Fibroblast of lung (primary cell): ENCODE data around the gene NF2.
"Not testable (repeated sequence)": the region's sequence is repeated elsewhere in the genome, so short reads cannot be mapped to it uniquely, and the experiment has no call there.

Source experiments
- EZH2 ChIP-seq: IDR thresholded peaks from 2 replicates; pipeline ENCODE4 v1.5.1; 2012; ENCODE audit warnings: low read length, control low read depth, mild to moderate bottlenecking; ENCODE audit errors: missing control alignments
- TF ChIP-seq, protein P1 (sequence below), 2 donors: IDR thresholded peaks in 1 of 2; conservative IDR thresholded peaks in 1 of 2; 1 replicate in 1 of 2; 2 replicates in 1 of 2; pipeline ENCODE4 v1.5.1; 2011 to 2012; ENCODE audit warnings: low read length in 2 of 2, control low read depth in 1 of 2, inconsistent platforms in 1 of 2, low read depth in 1 of 2, mild to moderate bottlenecking in 1 of 2

DNA sequence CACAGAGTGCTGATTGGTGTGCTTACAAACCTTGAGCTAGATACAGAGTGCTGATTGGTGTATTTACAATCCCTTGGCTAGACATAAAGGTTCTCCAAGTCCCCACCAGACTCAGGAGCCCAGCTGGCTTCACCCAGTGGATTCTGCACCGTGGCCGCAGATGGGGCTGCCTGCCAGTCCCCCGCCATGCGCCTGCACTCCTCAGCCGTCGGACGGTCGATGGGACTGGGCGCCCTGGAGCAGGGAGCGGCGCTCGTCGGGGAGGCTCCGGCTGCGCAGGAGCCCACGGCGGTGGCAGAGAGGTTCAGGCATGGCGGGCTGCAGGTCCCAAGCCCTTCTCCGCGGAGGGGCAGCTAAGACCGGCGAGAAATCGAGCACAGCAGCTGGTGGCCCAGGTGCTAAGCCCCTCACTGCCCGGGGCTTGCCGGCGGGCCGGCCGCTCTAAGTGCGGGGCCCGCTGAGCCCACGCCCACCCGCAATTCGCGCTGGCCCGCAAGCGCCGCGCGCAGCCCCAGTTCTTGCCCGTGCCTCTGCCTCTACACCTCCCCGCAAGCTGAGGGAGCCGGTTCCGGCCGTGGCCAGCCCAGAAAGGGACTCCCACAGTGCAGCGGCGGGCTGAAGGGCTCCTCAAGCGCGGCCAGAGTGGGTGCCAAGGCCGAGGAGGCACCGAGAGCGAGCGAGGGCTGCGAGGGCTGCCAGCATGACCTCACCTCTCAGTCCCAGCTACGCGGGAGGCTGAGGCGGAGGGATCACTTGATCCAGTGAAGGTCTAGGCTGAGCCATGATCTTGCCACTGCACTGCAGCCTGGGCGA, 5.4 kb upstream of the NF2 start:
- TF ChIP-seq, protein P1, sequence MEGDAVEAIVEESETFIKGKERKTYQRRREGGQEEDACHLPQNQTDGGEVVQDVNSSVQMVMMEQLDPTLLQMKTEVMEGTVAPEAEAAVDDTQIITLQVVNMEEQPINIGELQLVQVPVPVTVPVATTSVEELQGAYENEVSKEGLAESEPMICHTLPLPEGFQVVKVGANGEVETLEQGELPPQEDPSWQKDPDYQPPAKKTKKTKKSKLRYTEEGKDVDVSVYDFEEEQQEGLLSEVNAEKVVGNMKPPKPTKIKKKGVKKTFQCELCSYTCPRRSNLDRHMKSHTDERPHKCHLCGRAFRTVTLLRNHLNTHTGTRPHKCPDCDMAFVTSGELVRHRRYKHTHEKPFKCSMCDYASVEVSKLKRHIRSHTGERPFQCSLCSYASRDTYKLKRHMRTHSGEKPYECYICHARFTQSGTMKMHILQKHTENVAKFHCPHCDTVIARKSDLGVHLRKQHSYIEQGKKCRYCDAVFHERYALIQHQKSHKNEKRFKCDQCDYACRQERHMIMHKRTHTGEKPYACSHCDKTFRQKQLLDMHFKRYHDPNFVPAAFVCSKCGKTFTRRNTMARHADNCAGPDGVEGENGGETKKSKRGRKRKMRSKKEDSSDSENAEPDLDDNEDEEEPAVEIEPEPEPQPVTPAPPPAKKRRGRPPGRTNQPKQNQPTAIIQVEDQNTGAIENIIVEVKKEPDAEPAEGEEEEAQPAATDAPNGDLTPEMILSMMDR (conservative IDR thresholded peaks at IDR 0.05 in 1 of 2, IDR thresholded peaks at IDR 0.05 in 1 of 2; ENCODE audit: low read depth in 1 of 2, low read length in 2 of 2): not testable (repeated sequence)
- TF ChIP-seq EZH2: not testable (repeated sequence)
